ENCODE measurements around the gene NCOA7.

DNA sequence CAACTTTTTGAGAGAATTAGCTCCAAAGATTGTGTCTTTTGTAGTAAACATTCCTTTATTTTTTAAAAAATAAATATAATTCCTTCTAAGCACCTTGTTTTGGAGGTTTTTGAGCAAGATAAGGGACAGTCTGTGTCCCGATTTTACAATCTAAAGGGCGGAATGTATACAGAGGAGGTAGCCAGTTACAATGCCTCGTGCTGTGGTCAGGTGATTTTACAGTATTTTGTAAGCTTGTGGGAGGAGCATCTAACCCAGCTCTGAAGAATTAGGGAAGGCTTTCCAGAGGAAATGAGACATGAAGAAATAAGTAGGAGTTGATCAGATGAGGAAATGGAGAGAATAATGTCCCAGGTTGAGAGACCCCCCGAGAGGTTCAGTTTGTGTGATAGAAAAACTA is 167.1 kb downstream of the NCOA7 start:
- TF ChIP-seq YY1 (IDR thresholded peaks at IDR 0.05; ENCODE audit: insufficient read depth, insufficient read length) (no peak), SUZ12 (IDR thresholded peaks at IDR 0.05; ENCODE audit: extremely low read depth, insufficient read depth, insufficient read length) (no peak), ZNF274 (IDR thresholded peaks at IDR 0.05; ENCODE audit: low read depth, low read length) (no peak)
